Thymus (tissue), 11 donors: ENCODE results near the gene DDX59. TPM values are rescaled to one million over a fixed set of nuclear protein-coding genes. Genes with fewer than 3 reads are reported as not detected.

ENCODE experiments used
- DNase-seq, 9 donors: peaks; one replicate each; pipeline ENCODE4 v3.0.0-alpha.2; 2013; ENCODE audit warnings: low spot score in 9 of 9, low read depth in 6 of 9, missing footprints in 1 of 9
- H3K27ac ChIP-seq, 2 donors: one replicate each; pipeline ENCODE4 v1.5.1; 2013; ENCODE audit warnings: control low read depth in 1 of 2, low read depth in 1 of 2, low read length in 1 of 2, mild to moderate bottlenecking in 1 of 2, moderate library complexity in 1 of 2
- H3K27me3 ChIP-seq, 2 donors: one replicate each; pipeline ENCODE4 v1.5.1; 2013; ENCODE audit warnings: low read length in 1 of 2; ENCODE audit not compliant: control insufficient read depth in 2 of 2, insufficient read depth in 1 of 2
- H3K36me3 ChIP-seq, 2 donors: one replicate each; pipeline ENCODE4 v1.5.1; 2013; ENCODE audit warnings: low read length in 1 of 2, mild to moderate bottlenecking in 1 of 2, moderate library complexity in 1 of 2; ENCODE audit not compliant: control insufficient read depth in 2 of 2, insufficient read depth in 2 of 2
- H3K4me1 ChIP-seq, 2 donors: one replicate each; pipeline ENCODE4 v1.5.1; 2013; ENCODE audit warnings: low read length in 2 of 2; ENCODE audit not compliant: control insufficient read depth in 2 of 2, insufficient read depth in 2 of 2
- H3K4me3 ChIP-seq, 2 donors: one replicate each; pipeline ENCODE4 v1.5.1; 2013; ENCODE audit warnings: low read length in 2 of 2, control low read depth in 1 of 2, mild to moderate bottlenecking in 1 of 2
- H3K9me3 ChIP-seq, 2 donors: one replicate each; pipeline ENCODE4 v1.5.1; 2013; ENCODE audit warnings: low read length in 1 of 2, mild to moderate bottlenecking in 1 of 2; ENCODE audit not compliant: control insufficient read depth in 2 of 2, insufficient read depth in 1 of 2
- WGBS: extraction: QIAGEN DNeasy Blood & Tissue Kit; methylation state at CpG from one replicate; pipeline ENCODE4 v1.1.7; 2013; 5-methylcytosine and 5-hydroxymethylcytosine counted together
- polyA plus RNA-seq: library from polyadenylated mRNA; stranded (reverse); fragments of 200-250 nt; gene quantifications from one replicate; pipeline ENCODE4 v1.2.3, GENCODE V29; 2013
- total RNA-seq: library from RNA; stranded (reverse); fragments of 120-200 nt; gene quantifications from one replicate; pipeline ENCODE4 v1.2.4, GENCODE V29; 2013
- donor health status: healthy.

DDX59 gene
- total and polyA plus RNA-seq, 2 donors, result 28.8 to 54.0 TPM

- Histone ChIP-seq H3K27ac (no peak overlapping the region), H3K4me3 (no peak overlapping the region), H3K36me3 (no peaks in the 10 kb centered on the region), H3K9me3 (no peaks in the 10 kb centered on the region), H3K27me3 (no peaks in the 10 kb centered on the region), H3K4me1 (no peaks in the 10 kb centered on the region)
- peak in 1 of 9 donors; percentile 13 for DNase-seq
- 46% methylated on average over 1 of the region's 1 CpG for WGBS
Measured at GRCh38 chr1:200699871-200700270, 30.2 kb upstream of the DDX59 start.

GRCh38 chr1:200694738-200695137 lies 25.0 kb upstream of the DDX59 start:
- 97% methylated on average over 3 of the region's 3 CpGs for WGBS
- Histone ChIP-seq H3K36me3 (no peaks in the 10 kb centered on the region), H3K27ac (no peak overlapping the region), H3K9me3 (no peaks in the 10 kb centered on the region), H3K27me3 (no peaks in the 10 kb centered on the region), H3K4me1 (no peaks in the 10 kb centered on the region), H3K4me3 (no peak overlapping the region)
- DNase-seq, result no peak

GRCh38 chr1:200693327-200693726 lies 23.6 kb upstream of the DDX59 start:
- no peak for DNase-seq
- H3K4me1 ChIP-seq, result no peaks in the 10 kb centered on the region

GRCh38 chr1:200692316-200692715 lies 22.6 kb upstream of the DDX59 start:
- Histone ChIP-seq H3K4me3 (no peak overlapping the region), H3K27ac (no peak overlapping the region), H3K27me3 (no peaks in the 10 kb centered on the region), H3K36me3 (no peaks in the 10 kb centered on the region), H3K9me3 (no peaks in the 10 kb centered on the region), H3K4me1 (no peaks in the 10 kb centered on the region)
- 99% methylated on average over 1 of the region's 1 CpG for WGBS
- no peak for DNase-seq

More at GRCh38 chr1:200693327-200693726, 23.6 kb upstream of the DDX59 start:
- no peaks in the 10 kb centered on the region for H3K9me3 ChIP-seq
- no peaks in the 10 kb centered on the region for H3K36me3 ChIP-seq
- H3K4me3 ChIP-seq, result no peak overlapping the region
- H3K27ac ChIP-seq, result no peak overlapping the region
- H3K27me3 ChIP-seq, result no peaks in the 10 kb centered on the region

GRCh38 chr1:200686620-200687019 lies 16.9 kb upstream of the DDX59 start:
- H3K36me3 ChIP-seq, result no peaks in the 10 kb centered on the region
- H3K27me3 ChIP-seq, result no peaks in the 10 kb centered on the region
- H3K9me3 ChIP-seq, result no peaks in the 10 kb centered on the region
- no peaks in the 10 kb centered on the region for H3K4me1 ChIP-seq
- 64% methylated on average over 2 of the region's 2 CpGs for WGBS
- H3K4me3 ChIP-seq, result no peak overlapping the region
- H3K27ac ChIP-seq, result no peak overlapping the region
- no peak for DNase-seq

- DNase-seq, result no peak
- 86% methylated on average over 4 of the region's 4 CpGs for WGBS
- Histone ChIP-seq H3K4me1 (no peaks in the 10 kb centered on the region), H3K27ac (no peak overlapping the region), H3K9me3 (no peaks in the 10 kb centered on the region), H3K4me3 (no peak overlapping the region), H3K36me3 (no peaks in the 10 kb centered on the region), H3K27me3 (no peaks in the 10 kb centered on the region)
Measured at GRCh38 chr1:200684015-200684414, 14.3 kb upstream of the DDX59 start.

GRCh38 chr1:200683298-200683697 lies 13.6 kb upstream of the DDX59 start:
- H3K27me3 ChIP-seq, result no peaks in the 10 kb centered on the region
- no peaks in the 10 kb centered on the region for H3K36me3 ChIP-seq
- no peaks in the 10 kb centered on the region for H3K9me3 ChIP-seq
- no peak overlapping the region for H3K4me3 ChIP-seq
- no peaks in the 10 kb centered on the region for H3K4me1 ChIP-seq
- H3K27ac ChIP-seq, result no peak overlapping the region
- WGBS, result 54% methylated on average over 1 of the region's 1 CpG
- no peak for DNase-seq

GRCh38 chr1:200681231-200681630 lies 11.5 kb upstream of the DDX59 start:
- Histone ChIP-seq H3K4me3 (no peak overlapping the region), H3K27me3 (no peaks in the 10 kb centered on the region), H3K4me1 (no peaks in the 10 kb centered on the region), H3K27ac (no peak overlapping the region), H3K9me3 (no peaks in the 10 kb centered on the region), H3K36me3 (no peaks in the 10 kb centered on the region)
- 93% methylated on average over 6 of the region's 6 CpGs for WGBS
- no peak for DNase-seq

- no peak overlapping the region for H3K4me3 ChIP-seq
- H3K27ac ChIP-seq, result no peak overlapping the region
- no peaks in the 10 kb centered on the region for H3K36me3 ChIP-seq
- H3K9me3 ChIP-seq, result no peaks in the 10 kb centered on the region
- no peaks in the 10 kb centered on the region for H3K27me3 ChIP-seq
- 90% methylated on average over 6 of the region's 6 CpGs for WGBS
- no peak for DNase-seq
- H3K4me1 ChIP-seq, result no peaks in the 10 kb centered on the region
Measured at GRCh38 chr1:200676829-200677228, 7.1 kb upstream of the DDX59 start.

- 94% methylated on average over 4 of the region's 4 CpGs for WGBS
- no peaks in the 10 kb centered on the region for H3K27me3 ChIP-seq
- no peaks in the 10 kb centered on the region for H3K9me3 ChIP-seq
- no peaks in the 10 kb centered on the region for H3K36me3 ChIP-seq
- peaks cover 0 to under 1% of the 10 kb centered on the region in 2 donors for H3K4me1 ChIP-seq
- no peak overlapping the region for H3K27ac ChIP-seq
- DNase-seq, result no peak
- no peak overlapping the region for H3K4me3 ChIP-seq
Measured at GRCh38 chr1:200675588-200675852, 5.8 kb upstream of the DDX59 start.
